Measurements from ENCODE around the gene PKMYT1.
"Not testable (repeated sequence)": the region's sequence is repeated elsewhere in the genome, so short reads cannot be mapped to it uniquely, and the experiment has no call there.

Gene PKMYT1

GRCh38 chr16:2929693-2930092 is 50.6 kb downstream of the PKMYT1 start:
- DNase-seq, result no peak

GRCh38 chr16:2928796-2929195 is 51.5 kb downstream of the PKMYT1 start:
- no peak for DNase-seq

- DNase-seq, result not testable (repeated sequence)
Observed at GRCh38 chr16:2928151-2928550, 52.1 kb downstream of the PKMYT1 start.

GRCh38 chr16:2927010-2927646 is 53.1 kb downstream of the PKMYT1 start:
- DNase-seq, result peak; percentile 92

GRCh38 chr16:2926650-2926999 is 53.6 kb downstream of the PKMYT1 start:
- no peak for DNase-seq

- DNase-seq, result no peak
Observed at GRCh38 chr16:2925951-2926649, 54.1 kb downstream of the PKMYT1 start.

GRCh38 chr16:2924901-2925755 is 55.1 kb downstream of the PKMYT1 start:
- DNase-seq, result no peak

- DNase-seq, result no peak
Observed at GRCh38 chr16:2923481-2923880, 56.8 kb downstream of the PKMYT1 start.
